NCI-H2171 treated with DMSO at 0.1 percent for 48 hours (cell line): ENCODE results near the gene JAGN1.
"Not testable (repeated sequence)": the region's sequence is repeated elsewhere in the genome, so short reads cannot be mapped to it uniquely, and the experiment has no call there.

ENCODE experiments used
- DNase-seq: peaks from one replicate; lab custom pipeline; 2025; lab: John Stamatoyannopoulos, UW

JAGN1 gene

GRCh38 chr3:9867106-9867505, 23.3 kb upstream of the JAGN1 start:
- DNase-seq = no peak

GRCh38 chr3:9869955-9870354, 20.5 kb upstream of the JAGN1 start:
- no peak for DNase-seq

GRCh38 chr3:9870978-9871377, 19.4 kb upstream of the JAGN1 start:
- peak; percentile 21 for DNase-seq

- DNase-seq = not testable (repeated sequence)
These were observed 18.3 kb upstream of the JAGN1 start for GRCh38 chr3:9872067-9872466.

- peak; percentile 61 for DNase-seq
These were observed 15.0 kb upstream of the JAGN1 start for GRCh38 chr3:9875448-9875847.

- not testable (repeated sequence) for DNase-seq
These were observed 14.2 kb upstream of the JAGN1 start for GRCh38 chr3:9876255-9876654.

- no peak for DNase-seq
These were observed 13.4 kb upstream of the JAGN1 start for GRCh38 chr3:9876991-9877390.

GRCh38 chr3:9878700-9879099, 11.7 kb upstream of the JAGN1 start:
- DNase-seq = no peak

GRCh38 chr3:9879830-9880549, 10.4 kb upstream of the JAGN1 start, which contains the start of gene CIDEC:
Gene CIDEC, minus strand, starts transcription at chr3:9880253. Its CDS starts 1,767 bp downstream, at chr3:9878486.
- DNase-seq = no peak

- DNase-seq = peak; percentile 32
These were observed 9.0 kb upstream of the JAGN1 start for GRCh38 chr3:9881441-9881840.

- DNase-seq = no peak
These were observed 6.5 kb upstream of the JAGN1 start for GRCh38 chr3:9883706-9884554.

GRCh38 chr3:9884555-9885165, 5.8 kb upstream of the JAGN1 start:
- DNase-seq = no peak

- DNase-seq = no peak
These were observed 4.1 kb upstream of the JAGN1 start for GRCh38 chr3:9886328-9886727.

- DNase-seq = no peak
These were observed 2.9 kb upstream of the JAGN1 start for GRCh38 chr3:9887480-9887879.

GRCh38 chr3:9888540-9888939, 1.9 kb upstream of the JAGN1 start:
- no peak for DNase-seq

GRCh38 chr3:9889405-9889804, 1.0 kb upstream of the JAGN1 start:
- no peak for DNase-seq

GRCh38 chr3:9891072-9891622, 737 bp downstream of the JAGN1 start:
- DNase-seq = no peak

GRCh38 chr3:9893739-9894138, 3.3 kb downstream of the JAGN1 start:
- DNase-seq = no peak

GRCh38 chr3:9895715-9896114, 5.3 kb downstream of the JAGN1 start:
- not testable (repeated sequence) for DNase-seq

GRCh38 chr3:9896755-9897407, 6.5 kb downstream of the JAGN1 start:
- DNase-seq = not testable (repeated sequence)

- no peak for DNase-seq
These were observed 7.3 kb downstream of the JAGN1 start for GRCh38 chr3:9897408-9898372.
